Measurements from ENCODE around the gene SGIP1. TPM values are rescaled to one million over a fixed set of nuclear protein-coding genes. Genes with fewer than 3 reads are reported as not detected.
"Not testable (repeated sequence)": the region's sequence is repeated elsewhere in the genome, so short reads cannot be mapped to it uniquely, and the experiment has no call there.

SGIP1 gene
- total and polyA plus RNA-seq, 9 donors, result 0.91 to 7.0 (median 3.3) TPM

- intact Hi-C loops (cut with DNase I), result no loop called here
These were observed 44.9 kb downstream of the SGIP1 start for GRCh38 chr1:66578841-66579240.

GRCh38 chr1:66580081-66580480 lies 46.1 kb downstream of the SGIP1 start:
- DNase-seq, result no peak
- Histone ChIP-seq H3K27me3 (no peaks in the 10 kb centered on the region), H3K36me3 (no peaks in the 10 kb centered on the region), H3K4me3 (no peak overlapping the region), H3K9me3 (no peaks in the 10 kb centered on the region), H3K4me1 (ENCODE audit: insufficient read depth) (no peaks in the 10 kb centered on the region), H3K27ac (no peak overlapping the region)
- intact Hi-C loops (cut with DNase I), result no loop called here
- 60 to 96% (median 92%) methylated on average over 2 of the region's 2 CpGs for WGBS, 3 donors
- TF ChIP-seq EP300 (IDR thresholded peaks at IDR 0.05) (no peak), CTCF (IDR thresholded peaks at IDR 0.05) (no peak)

More at GRCh38 chr1:66578841-66579240, 44.9 kb downstream of the SGIP1 start:
- DNase-seq, result no peak
- no peak overlapping the region for H3K4me3 ChIP-seq
- H3K27me3 ChIP-seq, result no peaks in the 10 kb centered on the region
- no peaks in the 10 kb centered on the region for H3K4me1 ChIP-seq (ENCODE audit: insufficient read depth)
- TF ChIP-seq EP300 (IDR thresholded peaks at IDR 0.05) (no peak), POLR2A (IDR thresholded peaks at IDR 0.05) (no peak), CTCF (IDR thresholded peaks at IDR 0.05) (no peak)
- 0 to 59% (median 43%) methylated on average over 1 of the region's 1 CpG for WGBS, 3 donors
- H3K9me3 ChIP-seq, result no peaks in the 10 kb centered on the region
- H3K36me3 ChIP-seq, result no peaks in the 10 kb centered on the region
- no peak overlapping the region for H3K27ac ChIP-seq

- no peak for DNase-seq
- H3K27ac ChIP-seq, result no peak overlapping the region
- no peak overlapping the region for H3K4me3 ChIP-seq
- intact Hi-C loops (cut with DNase I), result no loop called here
- H3K4me1 ChIP-seq (ENCODE audit: insufficient read depth), result no peaks in the 10 kb centered on the region
- H3K27me3 ChIP-seq, result no peaks in the 10 kb centered on the region
- TF ChIP-seq POLR2A (IDR thresholded peaks at IDR 0.05) (no peak), CTCF (IDR thresholded peaks at IDR 0.05) (no peak), EP300 (IDR thresholded peaks at IDR 0.05) (no peak)
- WGBS, 3 donors, result 72 to 98% (median 84%) methylated on average over 2 of the region's 2 CpGs
- no peaks in the 10 kb centered on the region for H3K36me3 ChIP-seq
- H3K9me3 ChIP-seq, result no peaks in the 10 kb centered on the region
These were observed 49.1 kb downstream of the SGIP1 start for GRCh38 chr1:66583021-66583420.

- Histone ChIP-seq H3K27me3 (no peaks in the 10 kb centered on the region), H3K9me3 (no peaks in the 10 kb centered on the region), H3K4me1 (ENCODE audit: insufficient read depth) (no peaks in the 10 kb centered on the region), H3K4me3 (no peak overlapping the region), H3K36me3 (no peaks in the 10 kb centered on the region), H3K27ac (no peak overlapping the region)
- intact Hi-C loops (cut with DNase I), result no loop called here
- no peak for DNase-seq
- TF ChIP-seq EP300 (IDR thresholded peaks at IDR 0.05), result no peak
- no peak for TF ChIP-seq POLR2A (IDR thresholded peaks at IDR 0.05)
- no peak for TF ChIP-seq CTCF (IDR thresholded peaks at IDR 0.05)
These were observed 51.0 kb downstream of the SGIP1 start for GRCh38 chr1:66585002-66585401.

- no peaks in the 10 kb centered on the region for H3K36me3 ChIP-seq
- intact Hi-C loops (cut with DNase I), result no loop called here
These were observed 55.4 kb downstream of the SGIP1 start for GRCh38 chr1:66589326-66589725.

GRCh38 chr1:66592106-66592507 lies 58.2 kb downstream of the SGIP1 start:
- H3K36me3 ChIP-seq; H3K4me3 ChIP-seq; H3K9me3 ChIP-seq; DNase-seq; intact Hi-C loops (cut with DNase I); H3K4me1 ChIP-seq (ENCODE audit: insufficient read depth); H3K27me3 ChIP-seq; H3K27ac ChIP-seq: not testable (repeated sequence)
- 53 to 58% (median 54%) methylated on average over 5 of the region's 5 CpGs for WGBS, 3 donors

More at GRCh38 chr1:66589326-66589725, 55.4 kb downstream of the SGIP1 start:
- TF ChIP-seq POLR2A (IDR thresholded peaks at IDR 0.05) (no peak), CTCF (IDR thresholded peaks at IDR 0.05) (no peak), EP300 (IDR thresholded peaks at IDR 0.05) (no peak)
- no peak for DNase-seq
- Histone ChIP-seq H3K27me3 (no peaks in the 10 kb centered on the region), H3K4me1 (ENCODE audit: insufficient read depth) (no peaks in the 10 kb centered on the region), H3K27ac (no peak overlapping the region), H3K4me3 (no peak overlapping the region), H3K9me3 (no peaks in the 10 kb centered on the region)
